ENCODE measurements around the gene TSEN15.
"Not testable (repeated sequence)": the region's sequence is repeated elsewhere in the genome, so short reads cannot be mapped to it uniquely, and the experiment has no call there.

The TSEN15 gene

GRCh38 chr1:184034761-184035379 lies 16.7 kb upstream of the TSEN15 start:
- H3K27ac ChIP-seq = no peak overlapping the region
- no peak for TF ChIP-seq ZFX (IDR thresholded peaks at IDR 0.05; ENCODE audit: borderline replicate concordance)
- TF ChIP-seq CTCF (IDR thresholded peaks at IDR 0.05) = no peak

- TF ChIP-seq ZFX (IDR thresholded peaks at IDR 0.05; ENCODE audit: borderline replicate concordance) (no peak), CTCF (IDR thresholded peaks at IDR 0.05) (no peak)
- H3K27ac ChIP-seq = no peak overlapping the region
Observed at GRCh38 chr1:184035719-184036516, 15.6 kb upstream of the TSEN15 start.

GRCh38 chr1:184036517-184036949 lies 15.0 kb upstream of the TSEN15 start:
- no peak for TF ChIP-seq ZFX (IDR thresholded peaks at IDR 0.05; ENCODE audit: borderline replicate concordance)
- TF ChIP-seq CTCF (IDR thresholded peaks at IDR 0.05) = no peak

GRCh38 chr1:184037849-184038591 lies 13.5 kb upstream of the TSEN15 start:
- H3K27ac ChIP-seq = no peak overlapping the region
- no peak for TF ChIP-seq ZFX (IDR thresholded peaks at IDR 0.05; ENCODE audit: borderline replicate concordance)
- no peak for TF ChIP-seq CTCF (IDR thresholded peaks at IDR 0.05)

More at GRCh38 chr1:184036517-184036949, 15.0 kb upstream of the TSEN15 start:
- H3K27ac ChIP-seq = no peak overlapping the region

GRCh38 chr1:184039126-184039525 lies 12.4 kb upstream of the TSEN15 start:
- TF ChIP-seq CTCF (IDR thresholded peaks at IDR 0.05) (no peak), ZFX (IDR thresholded peaks at IDR 0.05; ENCODE audit: borderline replicate concordance) (no peak)
- H3K27ac ChIP-seq = no peak overlapping the region

GRCh38 chr1:184041731-184042130 lies 9.8 kb upstream of the TSEN15 start:
- TF ChIP-seq ZFX (IDR thresholded peaks at IDR 0.05; ENCODE audit: borderline replicate concordance) (no peak), CTCF (IDR thresholded peaks at IDR 0.05) (no peak)
- no peak overlapping the region for H3K27ac ChIP-seq

GRCh38 chr1:184043315-184043714 lies 8.2 kb upstream of the TSEN15 start:
- not testable (repeated sequence) for H3K27ac ChIP-seq

Data from 22Rv1 (cell line).